HepG2 (cell line): ENCODE data around the gene HEY2. TPM values are rescaled to one million over a fixed set of nuclear protein-coding genes. Genes with fewer than 3 reads are reported as not detected.

Experiments used
- AGO1 ChIP-seq: fragments of 200-400 bp; formaldehyde crosslinking; IDR thresholded peaks from 2 replicates; pipeline ENCODE4 v1.6.1; 2017; ENCODE audit warnings: mild to moderate bottlenecking, low read depth, low read length, moderate library complexity; ENCODE audit not compliant: poor library complexity, severe bottlenecking
- DR1 ChIP-seq: sonication (generic); formaldehyde crosslinking; IDR thresholded peaks from 2 replicates; pipeline ENCODE4 v1.8.0; 2021; ENCODE audit warnings: mild to moderate bottlenecking, missing genetic modification reagents, inconsistent platforms
- ELF3 ChIP-seq: IDR thresholded peaks from 2 replicates; pipeline ENCODE4 v1.6.1; 2016; ENCODE audit warnings: missing genetic modification reagents, missing compliant biosample characterization
- EP300 ChIP-seq, 3 experiments: sonication (generic) in 1 of 3; formaldehyde crosslinking in 1 of 3; IDR thresholded peaks; 2 replicates each; pipeline versions ENCODE4 v1.5.1 to v1.6.1; 2011 to 2020; ENCODE audit warnings: low read depth in 2 of 3, low read length in 2 of 3, borderline replicate concordance in 1 of 3, improper control_type of control experiment in 1 of 3, mild to moderate bottlenecking in 1 of 3, missing genetic modification reagents in 1 of 3, moderate library complexity in 1 of 3
- HNRNPL ChIP-seq: fragments of 200-400 bp; formaldehyde crosslinking; IDR thresholded peaks from 2 replicates; pipeline ENCODE4 v1.6.1; 2017; ENCODE audit warnings: mild to moderate bottlenecking, low read depth, low read length
- RNF2 ChIP-seq: fragments of 450-650 bp; conservative IDR thresholded peaks from 2 replicates; pipeline ENCODE4 v1.6.1; 2016; ENCODE audit warnings: low read depth
- SP2 ChIP-seq: sonication (generic); formaldehyde crosslinking; IDR thresholded peaks from 2 replicates; pipeline ENCODE4 v1.5.1; 2020; ENCODE audit warnings: mild to moderate bottlenecking, missing genetic modification reagents
- SP4 ChIP-seq: sonication (generic); formaldehyde crosslinking; IDR thresholded peaks from 2 replicates; pipeline ENCODE4 v1.8.1; 2023; ENCODE audit warnings: mild to moderate bottlenecking, missing genetic modification reagents
- ZFP37 ChIP-seq: sonication (generic); formaldehyde crosslinking; IDR thresholded peaks from 2 replicates; pipeline ENCODE4 v1.4.0; 2020; ENCODE audit warnings: missing genetic modification reagents, borderline replicate concordance
- ZIK1 ChIP-seq: sonication (generic); formaldehyde crosslinking; IDR thresholded peaks from 2 replicates; pipeline ENCODE4 v1.5.0; 2020; ENCODE audit warnings: mild to moderate bottlenecking, low read depth, missing genetic modification reagents, borderline replicate concordance
- ZNF562 ChIP-seq: sonication (generic); formaldehyde crosslinking; IDR thresholded peaks from 2 replicates; pipeline ENCODE4 v1.8.0; 2022; ENCODE audit warnings: missing genetic modification reagents, borderline replicate concordance
- ZNF605 ChIP-seq: sonication (generic); formaldehyde crosslinking; IDR thresholded peaks from 2 replicates; pipeline ENCODE4 v1.8.0; 2022; ENCODE audit warnings: mild to moderate bottlenecking, missing genetic modification reagents
- ZNF737 ChIP-seq: sonication (generic); formaldehyde crosslinking; IDR thresholded peaks from 2 replicates; pipeline ENCODE4 v1.5.0; 2020; ENCODE audit warnings: missing genetic modification reagents, mild to moderate bottlenecking, borderline replicate concordance
- ZNF768 ChIP-seq: sonication (generic); formaldehyde crosslinking; IDR thresholded peaks from 2 replicates; pipeline ENCODE4 v1.4.0; 2020; ENCODE audit warnings: missing genetic modification reagents
- polyA plus RNA-seq, 8 experiments: library from polyadenylated mRNA; depleted of rRNA in 3 of 8; stranded (reverse) in 7 of 8; unstranded in 1 of 8; fragments of >200 nt; fragmentation: Illumina TruSeq in 4 of 8; extraction: Trizol in 4 of 8; gene quantifications; 2 replicates each; pipeline versions ENCODE4 v1.2.1 to v1.2.3, GENCODE V29; 2011 to 2016; ENCODE audit warnings: low read depth in 4 of 8, missing spikeins in 1 of 8, mixed read lengths in 1 of 8; ENCODE audit not compliant: insufficient read depth in 1 of 8
- total RNA-seq, 5 experiments: library from RNA; depleted of rRNA; stranded (reverse); fragments of >200 nt; fragmentation: Illumina TruSeq; extraction: Trizol; gene quantifications; 2 replicates each; pipeline ENCODE4 v1.2.3, GENCODE V29; 2016; ENCODE audit warnings: low read depth in 1 of 5
- TF ChIP-seq, protein P1 (sequence below): sonication (generic); formaldehyde crosslinking; IDR thresholded peaks from 2 replicates; pipeline ENCODE4 v1.4.0; 2020; ENCODE audit warnings: mild to moderate bottlenecking, missing genetic modification reagents
- TF ChIP-seq, protein P2 (sequence below): sonication (generic); IDR thresholded peaks from 2 replicates; pipeline ENCODE4 v1.6.1; 2016; ENCODE audit warnings: low read depth, borderline replicate concordance
- TF ChIP-seq, protein P3 (sequence below): sonication (generic); formaldehyde crosslinking; IDR thresholded peaks from one replicate; pipeline ENCODE4 v1.5.1; 2020; ENCODE audit warnings: mild to moderate bottlenecking, missing genetic modification reagents; ENCODE audit errors: not compliant biosample characterization
- TF ChIP-seq, protein P4 (sequence below): IDR thresholded peaks from 2 replicates; pipeline ENCODE4 v1.6.1; 2016; ENCODE audit warnings: mild to moderate bottlenecking, missing biosample characterization, missing genetic modification reagents

Gene HEY2
- total and polyA plus RNA-seq, 2 of the 13 experiments (the other 11 are each of a cell fraction or from before 2014, with no cell fraction given) = 0.04 TPM

DNA sequence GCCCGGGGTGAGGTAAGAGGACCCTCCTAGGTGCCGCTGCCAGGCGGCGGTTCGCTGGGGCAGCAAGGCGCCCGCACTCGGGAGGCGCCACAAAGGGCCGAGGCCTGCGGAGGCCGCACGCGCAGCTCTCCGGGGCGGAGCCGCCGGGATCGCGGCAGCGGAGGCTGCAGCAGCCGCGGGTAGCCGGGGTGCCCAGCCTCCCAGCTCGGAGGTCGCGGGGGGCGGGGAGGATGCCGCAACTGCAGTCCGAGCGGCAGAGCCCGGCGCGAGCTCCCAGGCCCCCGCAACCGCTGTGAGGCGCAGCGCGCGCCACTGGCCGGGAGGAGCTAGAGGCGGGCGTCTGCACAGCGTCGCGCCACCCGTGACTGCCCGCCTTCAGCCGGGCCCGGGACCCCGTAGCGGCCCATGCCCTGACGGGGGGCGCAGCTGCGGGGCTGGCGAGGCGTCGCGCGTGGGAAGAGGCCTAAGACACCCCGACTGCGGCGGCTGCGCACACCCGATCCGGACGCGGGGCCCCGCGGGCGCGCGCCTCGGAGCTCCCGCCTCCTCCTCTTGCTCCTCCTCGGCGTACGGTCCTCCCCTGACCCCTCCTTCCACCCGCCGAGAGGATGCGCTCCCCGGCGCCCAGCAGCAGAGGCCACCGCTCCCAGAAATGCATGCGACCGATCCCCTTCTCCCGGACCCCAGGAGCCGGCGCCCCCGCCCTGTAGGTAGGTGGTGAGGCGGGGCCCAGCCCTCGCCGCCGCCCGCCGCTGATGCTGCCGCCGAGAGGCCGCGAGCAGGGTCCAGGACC, 41.1 kb downstream of the HEY2 start, which contains the start of gene NCOA7 (continued):
- TF ChIP-seq, protein P1, sequence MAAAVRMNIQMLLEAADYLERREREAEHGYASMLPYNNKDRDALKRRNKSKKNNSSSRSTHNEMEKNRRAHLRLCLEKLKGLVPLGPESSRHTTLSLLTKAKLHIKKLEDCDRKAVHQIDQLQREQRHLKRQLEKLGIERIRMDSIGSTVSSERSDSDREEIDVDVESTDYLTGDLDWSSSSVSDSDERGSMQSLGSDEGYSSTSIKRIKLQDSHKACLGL (CRISPR knock-in tag) = peak; percentile 29; the same call in 1 of the 2 replicates
- peak; percentile 70 for TF ChIP-seq SP4 (CRISPR knock-in tag)
- TF ChIP-seq HNRNPL = peak; percentile 38; the same call in 1 of the 2 replicates
- TF ChIP-seq SP2 (CRISPR knock-in tag) = peak; percentile 14; the same call in 1 of the 2 replicates
- TF ChIP-seq ZNF768 (CRISPR knock-in tag) = peak; percentile 55
- TF ChIP-seq ZNF605 (CRISPR knock-in tag) = no peak
- peak; percentile 80; the same call in 1 of the 2 replicates for TF ChIP-seq RNF2
- TF ChIP-seq AGO1 = peak; percentile 30
- TF ChIP-seq, protein P2, sequence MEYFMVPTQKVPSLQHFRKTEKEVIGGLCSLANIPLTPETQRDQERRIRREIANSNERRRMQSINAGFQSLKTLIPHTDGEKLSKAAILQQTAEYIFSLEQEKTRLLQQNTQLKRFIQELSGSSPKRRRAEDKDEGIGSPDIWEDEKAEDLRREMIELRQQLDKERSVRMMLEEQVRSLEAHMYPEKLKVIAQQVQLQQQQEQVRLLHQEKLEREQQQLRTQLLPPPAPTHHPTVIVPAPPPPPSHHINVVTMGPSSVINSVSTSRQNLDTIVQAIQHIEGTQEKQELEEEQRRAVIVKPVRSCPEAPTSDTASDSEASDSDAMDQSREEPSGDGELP = no peak
- peak; percentile 32; the same call in 1 of the 2 replicates for TF ChIP-seq ZNF562 (CRISPR knock-in tag)
- TF ChIP-seq DR1 (CRISPR knock-in tag) = peak; percentile 58; the same call in 1 of the 2 replicates
- TF ChIP-seq, protein P3, sequence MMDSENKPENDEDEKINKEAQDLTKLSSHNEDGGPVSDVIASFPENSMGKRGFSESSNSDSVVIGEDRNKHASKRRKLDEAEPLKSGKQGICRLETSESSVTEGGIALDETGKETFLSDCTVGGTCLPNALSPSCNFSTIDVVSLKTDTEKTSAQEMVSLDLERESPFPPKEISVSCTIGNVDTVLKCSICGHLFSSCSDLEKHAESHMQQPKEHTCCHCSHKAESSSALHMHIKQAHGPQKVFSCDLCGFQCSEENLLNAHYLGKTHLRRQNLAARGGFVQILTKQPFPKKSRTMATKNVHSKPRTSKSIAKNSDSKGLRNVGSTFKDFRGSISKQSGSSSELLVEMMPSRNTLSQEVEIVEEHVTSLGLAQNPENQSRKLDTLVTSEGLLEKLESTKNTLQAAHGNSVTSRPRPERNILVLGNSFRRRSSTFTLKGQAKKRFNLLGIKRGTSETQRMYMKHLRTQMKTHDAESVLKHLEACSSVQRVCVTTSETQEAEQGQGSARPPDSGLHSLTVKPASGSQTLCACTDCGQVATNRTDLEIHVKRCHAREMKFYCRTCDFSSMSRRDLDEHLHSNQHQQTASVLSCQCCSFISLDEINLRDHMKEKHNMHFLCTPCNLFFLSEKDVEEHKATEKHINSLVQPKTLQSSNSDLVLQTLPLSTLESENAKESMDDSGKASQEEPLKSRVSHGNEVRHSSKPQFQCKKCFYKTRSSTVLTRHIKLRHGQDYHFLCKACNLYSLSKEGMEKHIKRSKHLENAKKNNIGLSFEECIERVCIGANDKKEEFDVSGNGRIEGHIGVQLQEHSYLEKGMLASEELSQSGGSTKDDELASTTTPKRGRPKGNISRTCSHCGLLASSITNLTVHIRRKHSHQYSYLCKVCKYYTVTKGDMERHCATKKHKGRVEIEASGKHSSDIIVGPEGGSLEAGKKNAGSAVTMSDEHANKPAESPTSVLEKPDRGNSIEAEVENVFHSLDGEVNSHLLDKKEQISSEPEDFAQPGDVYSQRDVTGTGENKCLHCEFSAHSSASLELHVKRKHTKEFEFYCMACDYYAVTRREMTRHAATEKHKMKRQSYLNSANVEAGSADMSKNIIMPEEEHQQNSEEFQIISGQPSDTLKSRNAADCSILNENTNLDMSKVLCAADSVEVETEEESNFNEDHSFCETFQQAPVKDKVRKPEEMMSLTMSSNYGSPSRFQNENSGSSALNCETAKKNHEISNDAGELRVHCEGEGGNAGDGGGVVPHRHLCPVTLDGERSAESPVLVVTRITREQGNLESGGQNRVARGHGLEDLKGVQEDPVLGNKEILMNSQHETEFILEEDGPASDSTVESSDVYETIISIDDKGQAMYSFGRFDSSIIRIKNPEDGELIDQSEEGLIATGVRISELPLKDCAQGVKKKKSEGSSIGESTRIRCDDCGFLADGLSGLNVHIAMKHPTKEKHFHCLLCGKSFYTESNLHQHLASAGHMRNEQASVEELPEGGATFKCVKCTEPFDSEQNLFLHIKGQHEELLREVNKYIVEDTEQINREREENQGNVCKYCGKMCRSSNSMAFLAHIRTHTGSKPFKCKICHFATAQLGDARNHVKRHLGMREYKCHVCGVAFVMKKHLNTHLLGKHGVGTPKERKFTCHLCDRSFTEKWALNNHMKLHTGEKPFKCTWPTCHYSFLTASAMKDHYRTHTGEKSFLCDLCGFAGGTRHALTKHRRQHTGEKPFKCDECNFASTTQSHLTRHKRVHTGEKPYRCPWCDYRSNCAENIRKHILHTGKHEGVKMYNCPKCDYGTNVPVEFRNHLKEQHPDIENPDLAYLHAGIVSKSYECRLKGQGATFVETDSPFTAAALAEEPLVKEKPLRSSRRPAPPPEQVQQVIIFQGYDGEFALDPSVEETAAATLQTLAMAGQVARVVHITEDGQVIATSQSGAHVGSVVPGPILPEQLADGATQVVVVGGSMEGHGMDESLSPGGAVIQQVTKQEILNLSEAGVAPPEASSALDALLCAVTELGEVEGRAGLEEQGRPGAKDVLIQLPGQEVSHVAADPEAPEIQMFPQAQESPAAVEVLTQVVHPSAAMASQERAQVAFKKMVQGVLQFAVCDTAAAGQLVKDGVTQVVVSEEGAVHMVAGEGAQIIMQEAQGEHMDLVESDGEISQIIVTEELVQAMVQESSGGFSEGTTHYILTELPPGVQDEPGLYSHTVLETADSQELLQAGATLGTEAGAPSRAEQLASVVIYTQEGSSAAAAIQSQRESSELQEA = peak; percentile 10
- peak; percentile 10; the same call in 1 of the 2 replicates for TF ChIP-seq ELF3 (CRISPR knock-in tag)
- peak; percentile 80 for TF ChIP-seq ZIK1
- TF ChIP-seq, protein P4, sequence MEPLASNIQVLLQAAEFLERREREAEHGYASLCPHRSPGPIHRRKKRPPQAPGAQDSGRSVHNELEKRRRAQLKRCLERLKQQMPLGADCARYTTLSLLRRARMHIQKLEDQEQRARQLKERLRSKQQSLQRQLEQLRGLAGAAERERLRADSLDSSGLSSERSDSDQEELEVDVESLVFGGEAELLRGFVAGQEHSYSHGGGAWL (CRISPR knock-in tag) = peak; percentile 17; the same call in 1 of the 2 replicates
- no peak for TF ChIP-seq EP300 (IDR thresholded peaks at IDR 0.05; ENCODE audit: low read depth in 2 of 2, low read length in 2 of 2)
- TF ChIP-seq EP300 (CRISPR knock-in tag; IDR thresholded peaks at IDR 0.05; ENCODE audit: borderline replicate concordance) = no peak
- 0 out of 2 replicates have a peak, but pooled peaks have one; percentile 49 for TF ChIP-seq ZFP37 (CRISPR knock-in tag)
- TF ChIP-seq ZNF737 (CRISPR knock-in tag) = 0 out of 2 replicates have a peak, but pooled peaks have one; percentile 44
